NCI-H82 (cell line): ENCODE results near the gene BSND.

ENCODE experiments used
- DNase-seq: peaks from one replicate; lab custom pipeline; 2025; lab: John Stamatoyannopoulos, UW

BSND gene

DNA sequence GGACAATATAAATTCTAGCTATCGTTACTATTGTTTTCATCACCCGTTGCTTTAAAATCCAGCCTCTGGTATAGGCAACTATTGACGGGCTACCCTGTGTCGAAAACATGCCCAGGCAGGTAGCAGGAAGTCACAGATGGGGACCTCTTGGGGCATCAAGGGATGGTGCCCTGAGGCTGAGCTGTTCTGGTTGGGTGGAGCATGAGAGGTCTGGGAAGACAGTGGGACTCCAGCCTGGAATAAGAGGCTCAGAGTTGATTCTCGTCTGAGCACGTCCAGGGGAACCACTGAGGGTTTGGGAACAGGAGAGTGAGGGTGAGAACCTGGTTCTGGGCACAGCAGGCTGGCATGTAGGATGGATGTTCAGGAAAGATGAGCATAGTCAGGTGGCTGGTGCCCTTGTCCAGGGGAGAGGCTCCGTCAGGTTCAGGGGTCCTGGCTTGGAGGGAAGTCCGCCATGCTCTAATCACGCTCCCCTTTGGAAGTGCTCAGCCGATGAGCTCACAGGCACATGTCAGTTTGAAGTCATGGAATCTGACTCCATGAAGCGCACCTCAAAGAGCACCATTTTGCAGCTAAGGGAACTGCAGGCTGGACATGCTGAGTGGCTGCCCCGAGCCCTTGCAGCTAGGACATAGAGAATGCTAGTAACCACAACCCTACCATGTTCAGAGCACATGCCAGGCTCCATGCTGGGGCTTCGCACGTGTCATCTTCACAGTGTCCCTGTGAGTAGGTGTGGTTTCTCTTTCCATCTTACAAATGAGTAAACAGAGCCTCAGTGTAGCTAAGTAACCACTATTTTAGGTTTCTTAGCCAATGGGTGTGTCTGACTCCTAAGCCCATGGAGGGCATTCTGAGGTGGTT is 61.6 kb downstream of the BSND start:
- DNase-seq, result no peak

DNA sequence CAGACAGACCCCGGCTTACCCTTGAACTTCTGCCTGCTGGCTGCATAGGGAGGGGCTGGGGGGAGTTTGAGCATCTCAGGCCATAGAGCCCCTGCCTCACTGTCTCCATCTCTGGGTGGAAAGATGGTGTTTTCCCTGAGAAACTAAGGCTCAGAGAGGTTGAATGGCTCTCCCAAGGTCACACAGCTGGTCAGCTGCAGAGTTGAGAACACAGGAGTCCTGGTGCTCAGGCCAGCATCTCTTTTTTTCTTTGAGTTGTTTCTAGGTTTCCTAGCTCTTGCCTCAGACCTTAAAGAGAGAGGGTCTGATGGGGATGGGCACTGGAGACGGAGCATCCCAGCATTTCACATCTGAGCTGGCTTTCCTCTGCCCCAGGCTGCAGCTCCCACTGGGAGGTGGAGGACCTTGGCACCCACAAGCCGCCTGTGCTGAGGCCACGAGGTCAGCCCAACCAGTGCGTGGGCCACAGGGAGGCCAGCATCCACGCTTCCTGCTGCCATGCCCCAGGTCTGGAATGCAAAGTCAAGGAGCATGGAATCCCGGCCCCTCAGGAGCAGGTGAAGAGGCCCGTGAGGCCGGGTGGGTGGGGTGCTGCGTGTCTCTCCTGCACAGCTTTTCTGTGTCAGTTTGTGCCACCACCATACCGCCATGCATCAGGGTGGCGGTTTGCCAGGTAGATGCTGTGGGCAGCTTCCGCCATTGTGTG is 62.4 kb downstream of the BSND start:
- DNase-seq, result no peak
